Measurements from ENCODE around the gene MTUS2.
"Not testable (repeated sequence)": the region's sequence is repeated elsewhere in the genome, so short reads cannot be mapped to it uniquely, and the experiment has no call there.

MTUS2 gene

GRCh38 chr13:28958441-28958840 is 138.3 kb downstream of the MTUS2 start:
- DNase-seq (ENCODE audit: low read depth in 3 of 3): no peak

- no peak for DNase-seq (ENCODE audit: low read depth in 3 of 3)
Observed at GRCh38 chr13:28964052-28964451, 143.9 kb downstream of the MTUS2 start.

GRCh38 chr13:28964803-28965202 is 144.7 kb downstream of the MTUS2 start:
- DNase-seq (ENCODE audit: low read depth in 3 of 3): no peak

- DNase-seq (ENCODE audit: low read depth in 3 of 3): no peak
Observed at GRCh38 chr13:28967029-28967915, 147.1 kb downstream of the MTUS2 start.

GRCh38 chr13:28976195-28976594 is 156.1 kb downstream of the MTUS2 start:
- no peak for DNase-seq (ENCODE audit: low read depth in 3 of 3)

GRCh38 chr13:28976636-28977035 is 156.5 kb downstream of the MTUS2 start:
- no peak for DNase-seq (ENCODE audit: low read depth in 3 of 3)

- DNase-seq (ENCODE audit: low read depth in 3 of 3): no peak
Observed at GRCh38 chr13:28978574-28978973, 158.4 kb downstream of the MTUS2 start.

GRCh38 chr13:28981530-28981929 is 161.4 kb downstream of the MTUS2 start:
- DNase-seq (ENCODE audit: low read depth in 3 of 3): no peak

- DNase-seq (ENCODE audit: low read depth in 3 of 3): no peak
Observed at GRCh38 chr13:28983641-28984040, 163.5 kb downstream of the MTUS2 start.

GRCh38 chr13:28984326-28984725 is 164.2 kb downstream of the MTUS2 start:
- DNase-seq (ENCODE audit: low read depth in 3 of 3): no peak

GRCh38 chr13:28984825-28985224 is 164.7 kb downstream of the MTUS2 start:
- DNase-seq (ENCODE audit: low read depth in 3 of 3): no peak

GRCh38 chr13:28990378-28990777 is 170.2 kb downstream of the MTUS2 start:
- DNase-seq (ENCODE audit: low read depth in 3 of 3): not testable (repeated sequence)

- no peak for DNase-seq (ENCODE audit: low read depth in 3 of 3)
Observed at GRCh38 chr13:28991764-28992163, 171.6 kb downstream of the MTUS2 start.

- DNase-seq (ENCODE audit: low read depth in 3 of 3): no peak
Observed at GRCh38 chr13:29000826-29001225, 180.7 kb downstream of the MTUS2 start.

- DNase-seq (ENCODE audit: low read depth in 3 of 3): no peak
Observed at GRCh38 chr13:29005035-29005762, 185.1 kb downstream of the MTUS2 start.

GRCh38 chr13:29005763-29006120 is 185.6 kb downstream of the MTUS2 start:
- DNase-seq (ENCODE audit: low read depth in 3 of 3): no peak

GRCh38 chr13:29006359-29006850 is 186.3 kb downstream of the MTUS2 start:
- DNase-seq (ENCODE audit: low read depth in 3 of 3): no peak

GRCh38 chr13:29008296-29008695 is 188.2 kb downstream of the MTUS2 start:
- no peak for DNase-seq (ENCODE audit: low read depth in 3 of 3)

GRCh38 chr13:29020314-29020713 is 200.2 kb downstream of the MTUS2 start:
- DNase-seq (ENCODE audit: low read depth in 3 of 3): no peak

GRCh38 chr13:29021311-29021710 is 201.2 kb downstream of the MTUS2 start:
- DNase-seq (ENCODE audit: low read depth in 3 of 3): no peak

GRCh38 chr13:29021717-29022116 is 201.6 kb downstream of the MTUS2 start:
- DNase-seq (ENCODE audit: low read depth in 3 of 3): no peak

- DNase-seq (ENCODE audit: low read depth in 3 of 3): no peak
Observed at GRCh38 chr13:29022410-29022809, 202.3 kb downstream of the MTUS2 start.

- no peak for DNase-seq (ENCODE audit: low read depth in 3 of 3)
Observed at GRCh38 chr13:29022968-29023367, 202.8 kb downstream of the MTUS2 start.

Measured in stimulated activated CD4-positive, alpha-beta T cell treated with anti-CD3 and anti-CD28 coated beads, TNF-alpha, amount 100 ng/mL, for 24 hours (primary cell).